H1 (cell line): ENCODE data around the gene ABHD12B. TPM values are rescaled to one million over a fixed set of nuclear protein-coding genes. Genes with fewer than 3 reads are reported as not detected.

Source experiments
- BACH1 ChIP-seq: IDR thresholded peaks from 2 replicates; pipeline ENCODE4 v1.6.1; 2012; ENCODE audit warnings: low read length, improper control_type of control experiment
- CBX5 ChIP-seq: fragments of 300-800, 300-1000 bp; sonication (generic); IDR thresholded peaks from 2 replicates; pipeline ENCODE4 v1.7.1; 2016; ENCODE audit warnings: antibody characterized with exemption, low read length, low read depth
- CHD2 ChIP-seq: IDR thresholded peaks from 2 replicates; pipeline ENCODE4 v1.6.1; 2012; ENCODE audit warnings: low read length, improper control_type of control experiment
- GABPA ChIP-seq: IDR thresholded peaks from 2 replicates; pipeline ENCODE4 v1.6.1; 2011; ENCODE audit warnings: mild to moderate bottlenecking, low read length, moderate library complexity, borderline replicate concordance; ENCODE audit not compliant: insufficient read depth
- RXRA ChIP-seq: IDR thresholded peaks from 2 replicates; pipeline ENCODE4 v1.6.1; 2011; ENCODE audit warnings: low read depth, mild to moderate bottlenecking, low read length, moderate library complexity; ENCODE audit not compliant: insufficient read depth
- SUZ12 ChIP-seq: fragments of 200-600 bp; sonication (generic); IDR thresholded peaks from 2 replicates; pipeline ENCODE4 v1.6.1; 2012; ENCODE audit warnings: mild to moderate bottlenecking, inconsistent platforms, low read length, moderate library complexity, mixed read lengths
- polyA plus RNA-seq, 7 experiments: library from polyadenylated mRNA; depleted of rRNA in 3 of 7; stranded (reverse) in 5 of 7; unstranded in 2 of 7; fragments of >200 nt in 5 of 7; fragments of 200-250 nt in 2 of 7; gene quantifications; 1 replicate in 5 of 7; 2 replicates in 1 of 7; 4 replicates in 1 of 7; pipeline versions ENCODE4 v1.2.1 to v1.2.3, GENCODE V29; 2011 to 2013; ENCODE audit warnings: missing spikeins in 2 of 7, mixed read lengths in 2 of 7
- total RNA-seq: library from RNA; stranded (reverse); fragmentation: NEBNext Ultra II Directional; extraction: Animal tissue kit (Norgen Biotek cat#: 25700); gene quantifications from 2 replicates; pipeline ENCODE4 v1.2.1, GENCODE V29; 2021
- TF ChIP-seq, protein P1 (sequence below): fragments of 300-600 bp; sonication (generic); IDR thresholded peaks from 2 replicates; pipeline ENCODE4 v1.7.1; 2012; ENCODE audit warnings: low read length, moderate library complexity, mild to moderate bottlenecking, inconsistent platforms; ENCODE audit not compliant: insufficient replicate concordance

Gene ABHD12B
- total and polyA plus RNA-seq, 2 of the 8 experiments (the other 6 are each of a cell fraction or from before 2014, with no cell fraction given): 4.0 to 102 TPM

GRCh38 chr14:50947446-50947845, 75.6 kb downstream of the ABHD12B start (continued):
- TF ChIP-seq BACH1 (no peak), GABPA (no peak), CBX5 (no peak), RXRA (no peak), SUZ12 (no peak), CHD2 (no peak)
- TF ChIP-seq, protein P1, sequence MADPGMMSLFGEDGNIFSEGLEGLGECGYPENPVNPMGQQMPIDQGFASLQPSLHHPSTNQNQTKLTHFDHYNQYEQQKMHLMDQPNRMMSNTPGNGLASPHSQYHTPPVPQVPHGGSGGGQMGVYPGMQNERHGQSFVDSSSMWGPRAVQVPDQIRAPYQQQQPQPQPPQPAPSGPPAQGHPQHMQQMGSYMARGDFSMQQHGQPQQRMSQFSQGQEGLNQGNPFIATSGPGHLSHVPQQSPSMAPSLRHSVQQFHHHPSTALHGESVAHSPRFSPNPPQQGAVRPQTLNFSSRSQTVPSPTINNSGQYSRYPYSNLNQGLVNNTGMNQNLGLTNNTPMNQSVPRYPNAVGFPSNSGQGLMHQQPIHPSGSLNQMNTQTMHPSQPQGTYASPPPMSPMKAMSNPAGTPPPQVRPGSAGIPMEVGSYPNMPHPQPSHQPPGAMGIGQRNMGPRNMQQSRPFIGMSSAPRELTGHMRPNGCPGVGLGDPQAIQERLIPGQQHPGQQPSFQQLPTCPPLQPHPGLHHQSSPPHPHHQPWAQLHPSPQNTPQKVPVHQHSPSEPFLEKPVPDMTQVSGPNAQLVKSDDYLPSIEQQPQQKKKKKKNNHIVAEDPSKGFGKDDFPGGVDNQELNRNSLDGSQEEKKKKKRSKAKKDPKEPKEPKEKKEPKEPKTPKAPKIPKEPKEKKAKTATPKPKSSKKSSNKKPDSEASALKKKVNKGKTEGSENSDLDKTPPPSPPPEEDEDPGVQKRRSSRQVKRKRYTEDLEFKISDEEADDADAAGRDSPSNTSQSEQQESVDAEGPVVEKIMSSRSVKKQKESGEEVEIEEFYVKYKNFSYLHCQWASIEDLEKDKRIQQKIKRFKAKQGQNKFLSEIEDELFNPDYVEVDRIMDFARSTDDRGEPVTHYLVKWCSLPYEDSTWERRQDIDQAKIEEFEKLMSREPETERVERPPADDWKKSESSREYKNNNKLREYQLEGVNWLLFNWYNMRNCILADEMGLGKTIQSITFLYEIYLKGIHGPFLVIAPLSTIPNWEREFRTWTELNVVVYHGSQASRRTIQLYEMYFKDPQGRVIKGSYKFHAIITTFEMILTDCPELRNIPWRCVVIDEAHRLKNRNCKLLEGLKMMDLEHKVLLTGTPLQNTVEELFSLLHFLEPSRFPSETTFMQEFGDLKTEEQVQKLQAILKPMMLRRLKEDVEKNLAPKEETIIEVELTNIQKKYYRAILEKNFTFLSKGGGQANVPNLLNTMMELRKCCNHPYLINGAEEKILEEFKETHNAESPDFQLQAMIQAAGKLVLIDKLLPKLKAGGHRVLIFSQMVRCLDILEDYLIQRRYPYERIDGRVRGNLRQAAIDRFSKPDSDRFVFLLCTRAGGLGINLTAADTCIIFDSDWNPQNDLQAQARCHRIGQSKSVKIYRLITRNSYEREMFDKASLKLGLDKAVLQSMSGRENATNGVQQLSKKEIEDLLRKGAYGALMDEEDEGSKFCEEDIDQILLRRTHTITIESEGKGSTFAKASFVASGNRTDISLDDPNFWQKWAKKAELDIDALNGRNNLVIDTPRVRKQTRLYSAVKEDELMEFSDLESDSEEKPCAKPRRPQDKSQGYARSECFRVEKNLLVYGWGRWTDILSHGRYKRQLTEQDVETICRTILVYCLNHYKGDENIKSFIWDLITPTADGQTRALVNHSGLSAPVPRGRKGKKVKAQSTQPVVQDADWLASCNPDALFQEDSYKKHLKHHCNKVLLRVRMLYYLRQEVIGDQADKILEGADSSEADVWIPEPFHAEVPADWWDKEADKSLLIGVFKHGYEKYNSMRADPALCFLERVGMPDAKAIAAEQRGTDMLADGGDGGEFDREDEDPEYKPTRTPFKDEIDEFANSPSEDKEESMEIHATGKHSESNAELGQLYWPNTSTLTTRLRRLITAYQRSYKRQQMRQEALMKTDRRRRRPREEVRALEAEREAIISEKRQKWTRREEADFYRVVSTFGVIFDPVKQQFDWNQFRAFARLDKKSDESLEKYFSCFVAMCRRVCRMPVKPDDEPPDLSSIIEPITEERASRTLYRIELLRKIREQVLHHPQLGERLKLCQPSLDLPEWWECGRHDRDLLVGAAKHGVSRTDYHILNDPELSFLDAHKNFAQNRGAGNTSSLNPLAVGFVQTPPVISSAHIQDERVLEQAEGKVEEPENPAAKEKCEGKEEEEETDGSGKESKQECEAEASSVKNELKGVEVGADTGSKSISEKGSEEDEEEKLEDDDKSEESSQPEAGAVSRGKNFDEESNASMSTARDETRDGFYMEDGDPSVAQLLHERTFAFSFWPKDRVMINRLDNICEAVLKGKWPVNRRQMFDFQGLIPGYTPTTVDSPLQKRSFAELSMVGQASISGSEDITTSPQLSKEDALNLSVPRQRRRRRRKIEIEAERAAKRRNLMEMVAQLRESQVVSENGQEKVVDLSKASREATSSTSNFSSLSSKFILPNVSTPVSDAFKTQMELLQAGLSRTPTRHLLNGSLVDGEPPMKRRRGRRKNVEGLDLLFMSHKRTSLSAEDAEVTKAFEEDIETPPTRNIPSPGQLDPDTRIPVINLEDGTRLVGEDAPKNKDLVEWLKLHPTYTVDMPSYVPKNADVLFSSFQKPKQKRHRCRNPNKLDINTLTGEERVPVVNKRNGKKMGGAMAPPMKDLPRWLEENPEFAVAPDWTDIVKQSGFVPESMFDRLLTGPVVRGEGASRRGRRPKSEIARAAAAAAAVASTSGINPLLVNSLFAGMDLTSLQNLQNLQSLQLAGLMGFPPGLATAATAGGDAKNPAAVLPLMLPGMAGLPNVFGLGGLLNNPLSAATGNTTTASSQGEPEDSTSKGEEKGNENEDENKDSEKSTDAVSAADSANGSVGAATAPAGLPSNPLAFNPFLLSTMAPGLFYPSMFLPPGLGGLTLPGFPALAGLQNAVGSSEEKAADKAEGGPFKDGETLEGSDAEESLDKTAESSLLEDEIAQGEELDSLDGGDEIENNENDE: no peak
